Measurements from ENCODE around the gene ACTL6B. TPM values are rescaled to one million over a fixed set of nuclear protein-coding genes. Genes with fewer than 3 reads are reported as not detected.

Gene ACTL6B
- total RNA-seq, 1 donor from 2014 or later, result not detected

DNA sequence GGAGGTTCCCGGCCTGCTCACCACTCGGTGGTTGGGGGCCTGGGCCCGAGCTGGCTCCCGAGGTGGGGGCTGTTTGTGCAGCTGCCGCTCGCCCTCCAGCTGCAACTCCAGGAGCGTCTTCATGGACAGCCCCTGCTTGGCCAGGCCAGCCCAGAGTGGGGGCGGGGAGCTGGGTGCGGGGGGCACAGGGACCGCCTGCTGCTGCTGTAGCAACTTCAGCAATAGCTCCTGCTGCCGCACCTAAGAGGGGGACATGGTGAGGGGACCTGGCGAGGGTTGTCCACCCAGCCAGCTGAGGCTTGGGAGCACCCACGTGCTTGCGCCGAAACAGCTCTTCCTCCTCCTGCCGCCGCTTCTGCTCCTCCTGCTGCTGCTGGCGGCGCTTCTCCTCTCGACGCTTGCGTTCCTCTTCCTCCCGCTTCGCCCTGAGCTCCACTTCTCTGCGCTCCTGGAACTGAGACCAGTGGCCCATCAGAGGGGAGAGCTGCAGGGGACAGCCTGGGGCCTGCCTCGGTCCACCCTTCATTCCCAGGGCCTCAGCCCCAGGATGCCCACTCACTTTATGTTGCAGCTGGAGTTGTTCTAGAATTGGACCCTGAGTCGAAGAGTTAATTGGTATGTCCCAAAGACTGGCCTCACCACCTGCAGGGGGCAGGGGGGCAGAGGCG, 26.9 kb upstream of the ACTL6B start:
- H3K4me3 ChIP-seq, result no peak overlapping the region
- no peaks in the 10 kb centered on the region for H3K4me1 ChIP-seq
- Mint-ChIP-seq H3K4me3 (no peak overlapping the region), H3K27me3 (ENCODE audit: insufficient read depth, low read depth) (peaks cover 3% of the 10 kb centered on the region), H3K4me1 (peaks cover 4% of the 10 kb centered on the region), H3K9me3 (no peaks in the 10 kb centered on the region), H3K27ac (peak overlapping the region; percentile 74), H3K36me3 (peaks cover 10% of the 10 kb centered on the region)
- no peak for DNase-seq (ENCODE audit: low spot score)
- TF ChIP-seq EZH2phosphoT487 (IDR thresholded peaks at IDR 0.05) (no peak), EZH2 (IDR thresholded peaks at IDR 0.05) (no peak)
- TF ChIP-seq, protein P1, sequence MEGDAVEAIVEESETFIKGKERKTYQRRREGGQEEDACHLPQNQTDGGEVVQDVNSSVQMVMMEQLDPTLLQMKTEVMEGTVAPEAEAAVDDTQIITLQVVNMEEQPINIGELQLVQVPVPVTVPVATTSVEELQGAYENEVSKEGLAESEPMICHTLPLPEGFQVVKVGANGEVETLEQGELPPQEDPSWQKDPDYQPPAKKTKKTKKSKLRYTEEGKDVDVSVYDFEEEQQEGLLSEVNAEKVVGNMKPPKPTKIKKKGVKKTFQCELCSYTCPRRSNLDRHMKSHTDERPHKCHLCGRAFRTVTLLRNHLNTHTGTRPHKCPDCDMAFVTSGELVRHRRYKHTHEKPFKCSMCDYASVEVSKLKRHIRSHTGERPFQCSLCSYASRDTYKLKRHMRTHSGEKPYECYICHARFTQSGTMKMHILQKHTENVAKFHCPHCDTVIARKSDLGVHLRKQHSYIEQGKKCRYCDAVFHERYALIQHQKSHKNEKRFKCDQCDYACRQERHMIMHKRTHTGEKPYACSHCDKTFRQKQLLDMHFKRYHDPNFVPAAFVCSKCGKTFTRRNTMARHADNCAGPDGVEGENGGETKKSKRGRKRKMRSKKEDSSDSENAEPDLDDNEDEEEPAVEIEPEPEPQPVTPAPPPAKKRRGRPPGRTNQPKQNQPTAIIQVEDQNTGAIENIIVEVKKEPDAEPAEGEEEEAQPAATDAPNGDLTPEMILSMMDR (IDR thresholded peaks at IDR 0.05), result no peak
- H3K9ac ChIP-seq, result no peak overlapping the region
- no peak overlapping the region for H2AFZ ChIP-seq (replicated peaks)
- H3K9me3 ChIP-seq (ENCODE audit: low read depth), result no peaks in the 10 kb centered on the region
- peaks cover 44% of the 10 kb centered on the region for H3F3A ChIP-seq (ENCODE audit: low read depth)
- no peak overlapping the region for H3K27ac ChIP-seq
- H3K27me3 ChIP-seq, result no peaks in the 10 kb centered on the region
- H3K4me2 ChIP-seq, result no peak overlapping the region
- peaks cover 74% of the 10 kb centered on the region for H4K20me1 ChIP-seq (ENCODE audit: low read depth)
- no peaks in the 10 kb centered on the region for H3K36me3 ChIP-seq
- H3K79me2 ChIP-seq (ENCODE audit: low read depth), result peaks cover 6% of the 10 kb centered on the region

DNA sequence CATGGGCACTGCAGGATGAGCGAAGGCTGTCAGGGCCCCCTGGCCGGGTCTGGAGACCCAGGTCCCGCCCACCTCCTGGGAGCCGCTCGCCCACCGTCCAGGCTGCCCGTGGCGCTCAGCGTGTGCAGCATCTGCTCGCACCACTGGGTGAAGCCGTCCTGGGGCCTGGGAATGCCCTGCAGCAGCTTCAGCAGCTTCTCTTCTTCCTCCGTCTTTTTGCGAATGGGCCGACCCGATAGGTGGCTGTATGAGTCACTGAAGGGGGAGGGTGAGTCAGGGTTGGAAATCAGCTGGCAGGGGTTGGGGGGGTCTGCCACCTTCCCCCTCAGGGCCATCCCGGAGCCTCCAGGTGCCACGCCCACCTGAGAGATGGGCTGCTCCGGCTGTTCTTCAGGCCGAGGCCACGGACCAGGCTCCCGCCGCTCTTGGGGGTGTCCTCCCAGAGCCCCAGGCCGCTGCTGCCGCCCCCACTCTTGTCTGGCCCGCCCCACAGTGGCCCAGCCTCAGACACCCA, 26.0 kb upstream of the ACTL6B start:
- Histone ChIP-seq H3K4me1 (no peaks in the 10 kb centered on the region), H3K27ac (peak overlapping the region; percentile 58), H2AFZ (replicated peaks) (no peak overlapping the region), H3K79me2 (ENCODE audit: low read depth) (no peaks in the 10 kb centered on the region), H3K36me3 (no peaks in the 10 kb centered on the region), H3K4me2 (no peak overlapping the region), H3K9ac (no peak overlapping the region), H4K20me1 (ENCODE audit: low read depth) (peaks cover 70% of the 10 kb centered on the region), H3K27me3 (no peaks in the 10 kb centered on the region), H3K9me3 (ENCODE audit: low read depth) (no peaks in the 10 kb centered on the region), H3F3A (ENCODE audit: low read depth) (peaks cover 50% of the 10 kb centered on the region), H3K4me3 (no peak overlapping the region)
- H3K27ac Mint-ChIP-seq, result no peak overlapping the region
- H3K4me3 Mint-ChIP-seq, result no peak overlapping the region
- TF ChIP-seq EZH2 (IDR thresholded peaks at IDR 0.05) (no peak), EZH2phosphoT487 (IDR thresholded peaks at IDR 0.05) (no peak)
- TF ChIP-seq, protein P1 (IDR thresholded peaks at IDR 0.05), result no peak
- H3K36me3 Mint-ChIP-seq, result peaks cover 12% of the 10 kb centered on the region
- H3K4me1 Mint-ChIP-seq, result peaks cover 4% of the 10 kb centered on the region
- H3K9me3 Mint-ChIP-seq, result no peaks in the 10 kb centered on the region
- H3K27me3 Mint-ChIP-seq (ENCODE audit: insufficient read depth, low read depth), result peaks cover 3% of the 10 kb centered on the region
- no peak for DNase-seq (ENCODE audit: low spot score)

DNA sequence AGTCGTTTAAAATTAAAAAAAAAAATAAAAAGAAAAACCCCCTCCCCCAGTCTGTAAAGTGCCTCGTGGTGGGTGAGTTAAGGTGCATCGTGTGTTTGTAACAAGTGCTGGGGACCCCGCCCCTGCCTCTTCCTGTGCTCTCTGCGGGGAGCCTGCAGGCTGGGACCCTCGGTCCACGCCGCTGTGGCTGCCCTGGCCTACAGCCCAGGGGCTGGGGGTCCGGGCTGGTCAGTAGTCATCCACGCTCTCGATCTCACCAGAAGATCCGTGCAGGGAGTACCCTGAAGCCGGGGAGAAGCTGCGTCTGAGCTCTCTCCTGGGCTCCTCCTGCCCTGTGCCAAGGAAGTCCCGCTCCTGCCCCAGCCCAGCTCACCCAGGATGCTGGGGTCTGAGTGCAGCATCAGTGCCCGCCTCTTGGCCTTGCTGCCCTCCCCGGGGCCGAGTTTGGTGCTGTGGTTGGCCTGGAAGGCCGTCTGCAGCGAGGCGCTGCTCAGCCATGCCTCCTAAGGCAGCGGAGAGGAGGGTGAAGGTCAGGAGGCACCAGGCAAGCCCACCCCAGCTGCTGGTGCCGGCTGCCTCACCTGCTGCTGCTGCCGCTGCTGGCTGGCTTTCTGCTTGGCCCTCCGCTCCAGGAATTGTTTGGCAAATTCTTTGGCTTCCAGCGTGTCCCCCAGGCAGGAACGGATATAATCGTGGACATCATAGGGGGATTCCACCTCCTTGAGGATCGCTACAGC, 25.4 kb upstream of the ACTL6B start:
- no peak overlapping the region for H3K9ac ChIP-seq
- TF ChIP-seq EZH2phosphoT487 (IDR thresholded peaks at IDR 0.05) (no peak), EZH2 (IDR thresholded peaks at IDR 0.05) (no peak)
- TF ChIP-seq, protein P1 (IDR thresholded peaks at IDR 0.05), result no peak
- H3K4me1 ChIP-seq, result no peaks in the 10 kb centered on the region
- Mint-ChIP-seq H3K36me3 (peaks cover 12% of the 10 kb centered on the region), H3K4me1 (peaks cover 4% of the 10 kb centered on the region), H3K4me3 (no peak overlapping the region), H3K27me3 (ENCODE audit: insufficient read depth, low read depth) (peaks cover 3% of the 10 kb centered on the region), H3K9me3 (no peaks in the 10 kb centered on the region), H3K27ac (no peak overlapping the region)
- peak overlapping the region; percentile 58 for H3K27ac ChIP-seq
- H3K4me2 ChIP-seq, result no peak overlapping the region
- H3K27me3 ChIP-seq, result no peaks in the 10 kb centered on the region
- peaks cover 70% of the 10 kb centered on the region for H4K20me1 ChIP-seq (ENCODE audit: low read depth)
- DNase-seq (ENCODE audit: low spot score), result no peak
- no peaks in the 10 kb centered on the region for H3K9me3 ChIP-seq (ENCODE audit: low read depth)
- H3K36me3 ChIP-seq, result no peaks in the 10 kb centered on the region
- H3K79me2 ChIP-seq (ENCODE audit: low read depth), result no peaks in the 10 kb centered on the region
- H2AFZ ChIP-seq (replicated peaks), result no peak overlapping the region
- no peak overlapping the region for H3K4me3 ChIP-seq
- peaks cover 51% of the 10 kb centered on the region for H3F3A ChIP-seq (ENCODE audit: low read depth)

Measured in neural progenitor cell (in vitro differentiated cells).